H1 (cell line): ENCODE measurements around the gene FIGNL2. TPM values are rescaled to one million over a fixed set of nuclear protein-coding genes. Genes with fewer than 3 reads are reported as not detected.

Experiments used
- ASH2L ChIP-seq: fragments of 200-600, 300-600 bp; sonication (generic); IDR thresholded peaks from one replicate; pipeline ENCODE4 v1.7.1; 2017; ENCODE audit warnings: low read length
- BCL11A ChIP-seq, 2 experiments: IDR thresholded peaks; one replicate each; pipeline ENCODE4 v1.6.1; 2011; ENCODE audit warnings: low read depth in 2 of 2, low read length in 2 of 2, mild to moderate bottlenecking in 2 of 2
- BRCA1 ChIP-seq: IDR thresholded peaks from 2 replicates; pipeline ENCODE4 v1.6.1; 2012; ENCODE audit warnings: low read depth, low read length, improper control_type of control experiment
- CHD7 ChIP-seq: fragments of 300-600 bp; sonication (generic); IDR thresholded peaks from 2 replicates; pipeline ENCODE4 v1.7.1; 2012; ENCODE audit warnings: low read length, moderate library complexity, mild to moderate bottlenecking, inconsistent platforms; ENCODE audit not compliant: insufficient replicate concordance
- CTCF ChIP-seq, 3 experiments: IDR thresholded peaks; 1 replicate in 2 of 3; 2 replicates in 1 of 3; pipeline versions ENCODE4 v1.5.1 to v1.6.1; 2011; ENCODE audit warnings: low read length in 3 of 3, mild to moderate bottlenecking in 3 of 3, inconsistent platforms in 2 of 3, low read depth in 1 of 3, moderate library complexity in 1 of 3; ENCODE audit not compliant: insufficient read depth in 1 of 3; ENCODE audit errors: control extremely low read depth in 1 of 3
- KDM5A ChIP-seq: fragments of 200-600 bp; IDR thresholded peaks from 2 replicates; pipeline ENCODE4 v1.7.1; 2012; ENCODE audit warnings: mild to moderate bottlenecking, low read length, inconsistent platforms, mixed read lengths
- MAFK ChIP-seq: IDR thresholded peaks from 2 replicates; pipeline ENCODE4 v1.6.1; 2012; ENCODE audit warnings: low read depth, mild to moderate bottlenecking, improper control_type of control experiment, low read length
- MAX ChIP-seq: IDR thresholded peaks from 2 replicates; pipeline ENCODE4 v1.6.1; 2012; ENCODE audit warnings: inconsistent platforms
- TCF12 ChIP-seq: IDR thresholded peaks from 2 replicates; pipeline ENCODE4 v1.6.1; 2011; ENCODE audit warnings: low read depth, mild to moderate bottlenecking, low read length
- polyA plus RNA-seq, 7 experiments: library from polyadenylated mRNA; depleted of rRNA in 3 of 7; stranded (reverse) in 5 of 7; unstranded in 2 of 7; fragments of >200 nt in 5 of 7; fragments of 200-250 nt in 2 of 7; gene quantifications; 1 replicate in 5 of 7; 2 replicates in 1 of 7; 4 replicates in 1 of 7; pipeline versions ENCODE4 v1.2.1 to v1.2.3, GENCODE V29; 2011 to 2013; ENCODE audit warnings: missing spikeins in 2 of 7, mixed read lengths in 2 of 7
- total RNA-seq: library from RNA; stranded (reverse); fragmentation: NEBNext Ultra II Directional; extraction: Animal tissue kit (Norgen Biotek cat#: 25700); gene quantifications from 2 replicates; pipeline ENCODE4 v1.2.1, GENCODE V29; 2021

Gene FIGNL2
- total and polyA plus RNA-seq, 2 of the 8 experiments (the other 6 are each of a cell fraction or from before 2014, with no cell fraction given) = 6.5 to 7.1 TPM

GRCh38 chr12:51874000-51874399, 25.5 kb upstream of the FIGNL2 start (continued):
- no peak for TF ChIP-seq CHD7
- TF ChIP-seq TCF12 = no peak
- no peak for TF ChIP-seq KDM5A
- TF ChIP-seq MAFK = no peak
- no peak for TF ChIP-seq CTCF (IDR thresholded peaks at IDR 0.05; ENCODE audit: control extremely low read depth in 1 of 3, insufficient read depth in 1 of 3, low read depth in 1 of 3, low read length in 3 of 3)
- no peak for TF ChIP-seq BCL11A (IDR thresholded peaks at IDR 0.05; ENCODE audit: low read depth in 2 of 2, low read length in 2 of 2)
- no peak for TF ChIP-seq ASH2L
- no peak for TF ChIP-seq MAX
- TF ChIP-seq BRCA1 = no peak
